GM23338 (cell line): ENCODE measurements around the gene CLDN6.

Source experiments
- CREB1 ChIP-seq: fragments of 250-450 bp; sonication (Bioruptor Pico); IDR thresholded peaks from 2 replicates; pipeline ENCODE4 v1.5.0; 2020; ENCODE audit warnings: low read depth, mild to moderate bottlenecking, moderate library complexity
- CTCF ChIP-seq, 2 experiments: fragments of 200-600 bp in 1 of 2; sonication (generic) in 1 of 2; conservative IDR thresholded peaks; 2 replicates each; pipeline versions ENCODE4 v1.5.1 to v1.6.1; 2016 to 2017; ENCODE audit warnings: antibody characterized with exemption in 2 of 2, low read depth in 2 of 2, mild to moderate bottlenecking in 2 of 2, moderate library complexity in 1 of 2
- ETS1 ChIP-seq: IDR thresholded peaks from 2 replicates; pipeline ENCODE4 v1.6.1; 2016; ENCODE audit warnings: antibody characterized with exemption
- EZH2 ChIP-seq: fragments of 200-600 bp; sonication (generic); IDR thresholded peaks from one replicate; pipeline ENCODE4 v1.8.0; 2017; ENCODE audit warnings: antibody characterized with exemption, mild to moderate bottlenecking, low read depth; ENCODE audit not compliant: unreplicated experiment
- EZH2phosphoT487 ChIP-seq: fragments of 200-600 bp; sonication (generic); IDR thresholded peaks from one replicate; pipeline ENCODE4 v1.8.1; 2018; ENCODE audit warnings: antibody characterized with exemption; ENCODE audit not compliant: unreplicated experiment
- JUNB ChIP-seq: IDR thresholded peaks from one replicate; pipeline ENCODE4 v1.6.1; 2016; ENCODE audit warnings: antibody characterized with exemption; ENCODE audit not compliant: unreplicated experiment
- NANOG ChIP-seq: IDR thresholded peaks from 2 replicates; pipeline ENCODE4 v1.6.1; 2016; ENCODE audit warnings: antibody characterized with exemption, borderline replicate concordance
- POLR2AphosphoS5 ChIP-seq: IDR thresholded peaks from 2 replicates; pipeline ENCODE4 v1.6.1; 2016; ENCODE audit warnings: antibody characterized with exemption, low read depth
- STAT1 ChIP-seq: IDR thresholded peaks from one replicate; pipeline ENCODE4 v1.6.1; 2016; ENCODE audit warnings: antibody characterized with exemption; ENCODE audit not compliant: unreplicated experiment
- ZNF331 ChIP-seq: fragments of 250-450 bp; sonication (Bioruptor Pico); IDR thresholded peaks from 2 replicates; pipeline ENCODE4 v1.5.0; 2020; ENCODE audit warnings: low read depth, mild to moderate bottlenecking, moderate library complexity
- TF ChIP-seq, protein P1 (sequence below): IDR thresholded peaks from one replicate; pipeline ENCODE4 v1.6.1; 2018; ENCODE audit warnings: antibody characterized with exemption; ENCODE audit not compliant: unreplicated experiment
- TF ChIP-seq, protein P2 (sequence below): fragments of 250-450 bp; sonication (Bioruptor Pico); IDR thresholded peaks from 2 replicates; pipeline ENCODE4 v1.5.0; 2020; ENCODE audit warnings: mild to moderate bottlenecking, moderate library complexity

GRCh38 chr16:3057181-3058138 is 39.5 kb upstream of the CLDN6 start:
- TF ChIP-seq, protein P1, sequence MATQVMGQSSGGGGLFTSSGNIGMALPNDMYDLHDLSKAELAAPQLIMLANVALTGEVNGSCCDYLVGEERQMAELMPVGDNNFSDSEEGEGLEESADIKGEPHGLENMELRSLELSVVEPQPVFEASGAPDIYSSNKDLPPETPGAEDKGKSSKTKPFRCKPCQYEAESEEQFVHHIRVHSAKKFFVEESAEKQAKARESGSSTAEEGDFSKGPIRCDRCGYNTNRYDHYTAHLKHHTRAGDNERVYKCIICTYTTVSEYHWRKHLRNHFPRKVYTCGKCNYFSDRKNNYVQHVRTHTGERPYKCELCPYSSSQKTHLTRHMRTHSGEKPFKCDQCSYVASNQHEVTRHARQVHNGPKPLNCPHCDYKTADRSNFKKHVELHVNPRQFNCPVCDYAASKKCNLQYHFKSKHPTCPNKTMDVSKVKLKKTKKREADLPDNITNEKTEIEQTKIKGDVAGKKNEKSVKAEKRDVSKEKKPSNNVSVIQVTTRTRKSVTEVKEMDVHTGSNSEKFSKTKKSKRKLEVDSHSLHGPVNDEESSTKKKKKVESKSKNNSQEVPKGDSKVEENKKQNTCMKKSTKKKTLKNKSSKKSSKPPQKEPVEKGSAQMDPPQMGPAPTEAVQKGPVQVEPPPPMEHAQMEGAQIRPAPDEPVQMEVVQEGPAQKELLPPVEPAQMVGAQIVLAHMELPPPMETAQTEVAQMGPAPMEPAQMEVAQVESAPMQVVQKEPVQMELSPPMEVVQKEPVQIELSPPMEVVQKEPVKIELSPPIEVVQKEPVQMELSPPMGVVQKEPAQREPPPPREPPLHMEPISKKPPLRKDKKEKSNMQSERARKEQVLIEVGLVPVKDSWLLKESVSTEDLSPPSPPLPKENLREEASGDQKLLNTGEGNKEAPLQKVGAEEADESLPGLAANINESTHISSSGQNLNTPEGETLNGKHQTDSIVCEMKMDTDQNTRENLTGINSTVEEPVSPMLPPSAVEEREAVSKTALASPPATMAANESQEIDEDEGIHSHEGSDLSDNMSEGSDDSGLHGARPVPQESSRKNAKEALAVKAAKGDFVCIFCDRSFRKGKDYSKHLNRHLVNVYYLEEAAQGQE: no peak
- TF ChIP-seq CTCF (conservative IDR thresholded peaks at IDR 0.05; ENCODE audit: low read depth in 2 of 2) (no peak), POLR2AphosphoS5 (no peak), EZH2 (no peak), NANOG (no peak), EZH2phosphoT487 (no peak), CREB1 (CRISPR knock-in tag) (no peak), JUNB (no peak), STAT1 (no peak), ETS1 (no peak), ZNF331 (CRISPR knock-in tag) (no peak)
- TF ChIP-seq, protein P2, sequence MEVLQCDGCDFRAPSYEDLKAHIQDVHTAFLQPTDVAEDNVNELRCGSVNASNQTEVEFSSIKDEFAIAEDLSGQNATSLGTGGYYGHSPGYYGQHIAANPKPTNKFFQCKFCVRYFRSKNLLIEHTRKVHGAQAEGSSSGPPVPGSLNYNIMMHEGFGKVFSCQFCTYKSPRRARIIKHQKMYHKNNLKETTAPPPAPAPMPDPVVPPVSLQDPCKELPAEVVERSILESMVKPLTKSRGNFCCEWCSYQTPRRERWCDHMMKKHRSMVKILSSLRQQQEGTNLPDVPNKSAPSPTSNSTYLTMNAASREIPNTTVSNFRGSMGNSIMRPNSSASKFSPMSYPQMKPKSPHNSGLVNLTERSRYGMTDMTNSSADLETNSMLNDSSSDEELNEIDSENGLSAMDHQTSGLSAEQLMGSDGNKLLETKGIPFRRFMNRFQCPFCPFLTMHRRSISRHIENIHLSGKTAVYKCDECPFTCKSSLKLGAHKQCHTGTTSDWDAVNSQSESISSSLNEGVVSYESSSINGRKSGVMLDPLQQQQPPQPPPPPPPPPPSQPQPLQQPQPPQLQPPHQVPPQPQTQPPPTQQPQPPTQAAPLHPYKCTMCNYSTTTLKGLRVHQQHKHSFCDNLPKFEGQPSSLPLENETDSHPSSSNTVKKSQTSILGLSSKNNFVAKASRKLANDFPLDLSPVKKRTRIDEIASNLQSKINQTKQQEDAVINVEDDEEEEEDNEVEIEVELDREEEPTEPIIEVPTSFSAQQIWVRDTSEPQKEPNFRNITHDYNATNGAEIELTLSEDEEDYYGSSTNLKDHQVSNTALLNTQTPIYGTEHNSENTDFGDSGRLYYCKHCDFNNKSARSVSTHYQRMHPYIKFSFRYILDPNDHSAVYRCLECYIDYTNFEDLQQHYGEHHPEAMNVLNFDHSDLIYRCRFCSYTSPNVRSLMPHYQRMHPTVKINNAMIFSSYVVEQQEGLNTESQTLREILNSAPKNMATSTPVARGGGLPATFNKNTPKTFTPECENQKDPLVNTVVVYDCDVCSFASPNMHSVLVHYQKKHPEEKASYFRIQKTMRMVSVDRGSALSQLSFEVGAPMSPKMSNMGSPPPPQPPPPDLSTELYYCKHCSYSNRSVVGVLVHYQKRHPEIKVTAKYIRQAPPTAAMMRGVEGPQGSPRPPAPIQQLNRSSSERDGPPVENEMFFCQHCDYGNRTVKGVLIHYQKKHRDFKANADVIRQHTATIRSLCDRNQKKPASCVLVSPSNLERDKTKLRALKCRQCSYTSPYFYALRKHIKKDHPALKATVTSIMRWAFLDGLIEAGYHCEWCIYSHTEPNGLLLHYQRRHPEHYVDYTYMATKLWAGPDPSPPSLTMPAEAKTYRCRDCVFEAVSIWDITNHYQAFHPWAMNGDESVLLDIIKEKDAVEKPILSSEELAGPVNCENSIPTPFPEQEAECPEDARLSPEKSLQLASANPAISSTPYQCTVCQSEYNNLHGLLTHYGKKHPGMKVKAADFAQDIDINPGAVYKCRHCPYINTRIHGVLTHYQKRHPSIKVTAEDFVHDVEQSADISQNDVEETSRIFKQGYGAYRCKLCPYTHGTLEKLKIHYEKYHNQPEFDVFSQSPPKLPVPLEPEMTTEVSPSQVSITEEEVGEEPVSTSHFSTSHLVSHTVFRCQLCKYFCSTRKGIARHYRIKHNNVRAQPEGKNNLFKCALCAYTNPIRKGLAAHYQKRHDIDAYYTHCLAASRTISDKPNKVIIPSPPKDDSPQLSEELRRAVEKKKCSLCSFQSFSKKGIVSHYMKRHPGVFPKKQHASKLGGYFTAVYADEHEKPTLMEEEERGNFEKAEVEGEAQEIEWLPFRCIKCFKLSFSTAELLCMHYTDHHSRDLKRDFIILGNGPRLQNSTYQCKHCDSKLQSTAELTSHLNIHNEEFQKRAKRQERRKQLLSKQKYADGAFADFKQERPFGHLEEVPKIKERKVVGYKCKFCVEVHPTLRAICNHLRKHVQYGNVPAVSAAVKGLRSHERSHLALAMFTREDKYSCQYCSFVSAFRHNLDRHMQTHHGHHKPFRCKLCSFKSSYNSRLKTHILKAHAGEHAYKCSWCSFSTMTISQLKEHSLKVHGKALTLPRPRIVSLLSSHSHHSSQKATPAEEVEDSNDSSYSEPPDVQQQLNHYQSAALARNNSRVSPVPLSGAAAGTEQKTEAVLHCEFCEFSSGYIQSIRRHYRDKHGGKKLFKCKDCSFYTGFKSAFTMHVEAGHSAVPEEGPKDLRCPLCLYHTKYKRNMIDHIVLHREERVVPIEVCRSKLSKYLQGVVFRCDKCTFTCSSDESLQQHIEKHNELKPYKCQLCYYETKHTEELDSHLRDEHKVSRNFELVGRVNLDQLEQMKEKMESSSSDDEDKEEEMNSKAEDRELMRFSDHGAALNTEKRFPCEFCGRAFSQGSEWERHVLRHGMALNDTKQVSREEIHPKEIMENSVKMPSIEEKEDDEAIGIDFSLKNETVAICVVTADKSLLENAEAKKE: no peak
